Measurements from ENCODE around the gene ARRDC5.
"Not testable (repeated sequence)": the region's sequence is repeated elsewhere in the genome, so short reads cannot be mapped to it uniquely, and the experiment has no call there.

Gene ARRDC5

GRCh38 chr19:4902796-4903195 is at the start of gene ARRDC5:
TSS of gene ARRDC5 (minus strand) at chr19:4902896. CDS start at chr19:4902825, 71 bp downstream.
- Histone ChIP-seq H3K4me3 (ENCODE audit: low read length in 2 of 2) (no peak within 1 kb of the TSS), H3K27me3 (ENCODE audit: control insufficient read depth in 2 of 2, insufficient read depth in 2 of 2, low read length in 2 of 2) (no peaks in the 10 kb centered on the region), H3K9ac (ENCODE audit: low read depth in 1 of 2, low read length in 2 of 2) (no peak within 1 kb of the TSS), H3K27ac (ENCODE audit: low read depth in 2 of 2, low read length in 2 of 2) (no peak within 1 kb of the TSS), H3K36me3 (ENCODE audit: control insufficient read depth in 2 of 2, insufficient read depth in 2 of 2, low read length in 2 of 2) (no peaks in the 10 kb centered on the region), H3K4me1 (ENCODE audit: control insufficient read depth in 2 of 2, insufficient read depth in 2 of 2, low read length in 2 of 2) (no peaks in the 10 kb centered on the region), H3K9me3 (ENCODE audit: control insufficient read depth in 2 of 2, low read length in 2 of 2) (no peaks in the 10 kb centered on the region)

- H3K4me1 ChIP-seq (ENCODE audit: control insufficient read depth in 2 of 2, insufficient read depth in 2 of 2, low read length in 2 of 2): no peaks in the 10 kb centered on the region
- H3K36me3 ChIP-seq (ENCODE audit: control insufficient read depth in 2 of 2, insufficient read depth in 2 of 2, low read length in 2 of 2): no peaks in the 10 kb centered on the region
- H3K27ac ChIP-seq (ENCODE audit: low read depth in 2 of 2, low read length in 2 of 2): no peak overlapping the region
- no peaks in the 10 kb centered on the region for H3K9me3 ChIP-seq (ENCODE audit: control insufficient read depth in 2 of 2, low read length in 2 of 2)
- H3K27me3 ChIP-seq (ENCODE audit: control insufficient read depth in 2 of 2, insufficient read depth in 2 of 2, low read length in 2 of 2): no peaks in the 10 kb centered on the region
- H3K4me3 ChIP-seq (ENCODE audit: low read length in 2 of 2): no peak overlapping the region
- H3K9ac ChIP-seq (ENCODE audit: low read depth in 1 of 2, low read length in 2 of 2): no peak overlapping the region
Observed at GRCh38 chr19:4951656-4952055, 49.0 kb upstream of the ARRDC5 start.

- H3K4me1 ChIP-seq (ENCODE audit: control insufficient read depth in 2 of 2, insufficient read depth in 2 of 2, low read length in 2 of 2); H3K4me3 ChIP-seq (ENCODE audit: low read length in 2 of 2); H3K36me3 ChIP-seq (ENCODE audit: control insufficient read depth in 2 of 2, insufficient read depth in 2 of 2, low read length in 2 of 2); H3K9me3 ChIP-seq (ENCODE audit: control insufficient read depth in 2 of 2, low read length in 2 of 2); H3K27ac ChIP-seq (ENCODE audit: low read depth in 2 of 2, low read length in 2 of 2); H3K27me3 ChIP-seq (ENCODE audit: control insufficient read depth in 2 of 2, insufficient read depth in 2 of 2, low read length in 2 of 2); H3K9ac ChIP-seq (ENCODE audit: low read depth in 1 of 2, low read length in 2 of 2): not testable (repeated sequence)
Observed at GRCh38 chr19:4950650-4951049, 48.0 kb upstream of the ARRDC5 start.

GRCh38 chr19:4941638-4942169 is 39.0 kb upstream of the ARRDC5 start:
- not testable (repeated sequence) for H3K9me3 ChIP-seq (ENCODE audit: control insufficient read depth in 2 of 2, low read length in 2 of 2); H3K27ac ChIP-seq (ENCODE audit: low read depth in 2 of 2, low read length in 2 of 2); H3K9ac ChIP-seq (ENCODE audit: low read depth in 1 of 2, low read length in 2 of 2); H3K27me3 ChIP-seq (ENCODE audit: control insufficient read depth in 2 of 2, insufficient read depth in 2 of 2, low read length in 2 of 2); H3K4me3 ChIP-seq (ENCODE audit: low read length in 2 of 2); H3K36me3 ChIP-seq (ENCODE audit: control insufficient read depth in 2 of 2, insufficient read depth in 2 of 2, low read length in 2 of 2); H3K4me1 ChIP-seq (ENCODE audit: control insufficient read depth in 2 of 2, insufficient read depth in 2 of 2, low read length in 2 of 2)

GRCh38 chr19:4939466-4939865 is 36.8 kb upstream of the ARRDC5 start:
- H3K36me3 ChIP-seq (ENCODE audit: control insufficient read depth in 2 of 2, insufficient read depth in 2 of 2, low read length in 2 of 2): no peaks in the 10 kb centered on the region

GRCh38 chr19:4938461-4938860 is 35.8 kb upstream of the ARRDC5 start:
- H3K4me1 ChIP-seq (ENCODE audit: control insufficient read depth in 2 of 2, insufficient read depth in 2 of 2, low read length in 2 of 2); H3K36me3 ChIP-seq (ENCODE audit: control insufficient read depth in 2 of 2, insufficient read depth in 2 of 2, low read length in 2 of 2): not testable (repeated sequence)

More at GRCh38 chr19:4939466-4939865, 36.8 kb upstream of the ARRDC5 start:
- H3K4me1 ChIP-seq (ENCODE audit: control insufficient read depth in 2 of 2, insufficient read depth in 2 of 2, low read length in 2 of 2): no peaks in the 10 kb centered on the region
- no peak overlapping the region for H3K9ac ChIP-seq (ENCODE audit: low read depth in 1 of 2, low read length in 2 of 2)
- H3K9me3 ChIP-seq (ENCODE audit: control insufficient read depth in 2 of 2, low read length in 2 of 2): no peaks in the 10 kb centered on the region
- no peak overlapping the region for H3K4me3 ChIP-seq (ENCODE audit: low read length in 2 of 2)
- no peaks in the 10 kb centered on the region for H3K27me3 ChIP-seq (ENCODE audit: control insufficient read depth in 2 of 2, insufficient read depth in 2 of 2, low read length in 2 of 2)
- no peak overlapping the region for H3K27ac ChIP-seq (ENCODE audit: low read depth in 2 of 2, low read length in 2 of 2)

GRCh38 chr19:4937060-4937459 is 34.4 kb upstream of the ARRDC5 start:
- no peaks in the 10 kb centered on the region for H3K9me3 ChIP-seq (ENCODE audit: control insufficient read depth in 2 of 2, low read length in 2 of 2)
- no peaks in the 10 kb centered on the region for H3K27me3 ChIP-seq (ENCODE audit: control insufficient read depth in 2 of 2, insufficient read depth in 2 of 2, low read length in 2 of 2)
- no peaks in the 10 kb centered on the region for H3K36me3 ChIP-seq (ENCODE audit: control insufficient read depth in 2 of 2, insufficient read depth in 2 of 2, low read length in 2 of 2)
- H3K27ac ChIP-seq (ENCODE audit: low read depth in 2 of 2, low read length in 2 of 2): no peak overlapping the region
- H3K9ac ChIP-seq (ENCODE audit: low read depth in 1 of 2, low read length in 2 of 2): no peak overlapping the region
- H3K4me3 ChIP-seq (ENCODE audit: low read length in 2 of 2): no peak overlapping the region
- no peaks in the 10 kb centered on the region for H3K4me1 ChIP-seq (ENCODE audit: control insufficient read depth in 2 of 2, insufficient read depth in 2 of 2, low read length in 2 of 2)

More at GRCh38 chr19:4938461-4938860, 35.8 kb upstream of the ARRDC5 start:
- H3K9ac ChIP-seq (ENCODE audit: low read depth in 1 of 2, low read length in 2 of 2); H3K9me3 ChIP-seq (ENCODE audit: control insufficient read depth in 2 of 2, low read length in 2 of 2); H3K27ac ChIP-seq (ENCODE audit: low read depth in 2 of 2, low read length in 2 of 2); H3K27me3 ChIP-seq (ENCODE audit: control insufficient read depth in 2 of 2, insufficient read depth in 2 of 2, low read length in 2 of 2); H3K4me3 ChIP-seq (ENCODE audit: low read length in 2 of 2): not testable (repeated sequence)

- H3K9ac ChIP-seq (ENCODE audit: low read depth in 1 of 2, low read length in 2 of 2): no peak overlapping the region
- H3K4me1 ChIP-seq (ENCODE audit: control insufficient read depth in 2 of 2, insufficient read depth in 2 of 2, low read length in 2 of 2): no peaks in the 10 kb centered on the region
- H3K36me3 ChIP-seq (ENCODE audit: control insufficient read depth in 2 of 2, insufficient read depth in 2 of 2, low read length in 2 of 2): no peaks in the 10 kb centered on the region
- H3K27me3 ChIP-seq (ENCODE audit: control insufficient read depth in 2 of 2, insufficient read depth in 2 of 2, low read length in 2 of 2): no peaks in the 10 kb centered on the region
- H3K9me3 ChIP-seq (ENCODE audit: control insufficient read depth in 2 of 2, low read length in 2 of 2): no peaks in the 10 kb centered on the region
- H3K27ac ChIP-seq (ENCODE audit: low read depth in 2 of 2, low read length in 2 of 2): no peak overlapping the region
- no peak overlapping the region for H3K4me3 ChIP-seq (ENCODE audit: low read length in 2 of 2)
Observed at GRCh38 chr19:4935444-4935843, 32.7 kb upstream of the ARRDC5 start.

GRCh38 chr19:4933528-4933927 is 30.8 kb upstream of the ARRDC5 start:
- Histone ChIP-seq H3K27ac (ENCODE audit: low read depth in 2 of 2, low read length in 2 of 2) (no peak overlapping the region), H3K4me1 (ENCODE audit: control insufficient read depth in 2 of 2, insufficient read depth in 2 of 2, low read length in 2 of 2) (no peaks in the 10 kb centered on the region), H3K9ac (ENCODE audit: low read depth in 1 of 2, low read length in 2 of 2) (no peak overlapping the region), H3K36me3 (ENCODE audit: control insufficient read depth in 2 of 2, insufficient read depth in 2 of 2, low read length in 2 of 2) (no peaks in the 10 kb centered on the region), H3K27me3 (ENCODE audit: control insufficient read depth in 2 of 2, insufficient read depth in 2 of 2, low read length in 2 of 2) (no peaks in the 10 kb centered on the region), H3K4me3 (ENCODE audit: low read length in 2 of 2) (no peak overlapping the region), H3K9me3 (ENCODE audit: control insufficient read depth in 2 of 2, low read length in 2 of 2) (no peaks in the 10 kb centered on the region)

- H3K4me1 ChIP-seq (ENCODE audit: control insufficient read depth in 2 of 2, insufficient read depth in 2 of 2, low read length in 2 of 2): no peaks in the 10 kb centered on the region
Observed at GRCh38 chr19:4932711-4933110, 30.0 kb upstream of the ARRDC5 start.

GRCh38 chr19:4930664-4931063 is 28.0 kb upstream of the ARRDC5 start:
- no peak overlapping the region for H3K4me3 ChIP-seq (ENCODE audit: low read length in 2 of 2)
- H3K9me3 ChIP-seq (ENCODE audit: control insufficient read depth in 2 of 2, low read length in 2 of 2): no peaks in the 10 kb centered on the region
- no peaks in the 10 kb centered on the region for H3K27me3 ChIP-seq (ENCODE audit: control insufficient read depth in 2 of 2, insufficient read depth in 2 of 2, low read length in 2 of 2)
- H3K36me3 ChIP-seq (ENCODE audit: control insufficient read depth in 2 of 2, insufficient read depth in 2 of 2, low read length in 2 of 2): no peaks in the 10 kb centered on the region
- no peak overlapping the region for H3K27ac ChIP-seq (ENCODE audit: low read depth in 2 of 2, low read length in 2 of 2)
- H3K9ac ChIP-seq (ENCODE audit: low read depth in 1 of 2, low read length in 2 of 2): no peak overlapping the region
- H3K4me1 ChIP-seq (ENCODE audit: control insufficient read depth in 2 of 2, insufficient read depth in 2 of 2, low read length in 2 of 2): no peaks in the 10 kb centered on the region

More at GRCh38 chr19:4932711-4933110, 30.0 kb upstream of the ARRDC5 start:
- no peaks in the 10 kb centered on the region for H3K36me3 ChIP-seq (ENCODE audit: control insufficient read depth in 2 of 2, insufficient read depth in 2 of 2, low read length in 2 of 2)
- H3K27me3 ChIP-seq (ENCODE audit: control insufficient read depth in 2 of 2, insufficient read depth in 2 of 2, low read length in 2 of 2): no peaks in the 10 kb centered on the region
- H3K9me3 ChIP-seq (ENCODE audit: control insufficient read depth in 2 of 2, low read length in 2 of 2): no peaks in the 10 kb centered on the region
- no peak overlapping the region for H3K4me3 ChIP-seq (ENCODE audit: low read length in 2 of 2)
- H3K27ac ChIP-seq (ENCODE audit: low read depth in 2 of 2, low read length in 2 of 2): no peak overlapping the region
- no peak overlapping the region for H3K9ac ChIP-seq (ENCODE audit: low read depth in 1 of 2, low read length in 2 of 2)
